Tibial artery (tissue), 4 donors: Measurements from ENCODE around the gene SLC1A7.

Source experiments
- DNase-seq, 2 donors: peaks; one replicate each; pipeline ENCODE4 v3.0.0-alpha.2; 2019
- H3K27ac ChIP-seq, 2 donors: fragments of 200-600 bp; sonication (generic) in 1 of 2; 1 replicate in 1 of 2; 2 replicates in 1 of 2; pipeline ENCODE4 v1.5.1; 2018 to 2019; ENCODE audit warnings: mild to moderate bottlenecking in 1 of 2
- H3K27me3 ChIP-seq, 2 donors: fragments of 200-600 bp; sonication (generic) in 1 of 2; one replicate each; pipeline versions ENCODE4 v1.5.1 to v1.6.0; 2016 to 2019
- H3K36me3 ChIP-seq, 3 donors: fragments of 200-600 bp; sonication (generic) in 2 of 3; one replicate each; pipeline ENCODE4 v1.5.1; 2016 to 2019; ENCODE audit warnings: mild to moderate bottlenecking in 2 of 3
- H3K4me1 ChIP-seq, 4 donors: fragments of 200-600 bp; sonication (generic) in 2 of 4; 1 replicate in 3 of 4; 2 replicates in 1 of 4; pipeline ENCODE4 v1.5.1; 2016 to 2019
- H3K4me3 ChIP-seq, 2 donors: fragments of 200-600 bp; sonication (generic) in 1 of 2; 1 replicate in 1 of 2; 2 replicates in 1 of 2; pipeline ENCODE4 v1.5.1; 2018 to 2019; ENCODE audit warnings: mild to moderate bottlenecking in 2 of 2
- H3K9me3 ChIP-seq, 3 donors: fragments of 200-600 bp; sonication (generic) in 1 of 3; one replicate each; pipeline ENCODE4 v1.5.1; 2016 to 2019
- CTCF ChIP-seq, 2 experiments: fragments of 200-600 bp in 1 of 2; fragments of 450-650 bp in 1 of 2; IDR thresholded peaks; one replicate each; pipeline ENCODE4 v1.5.1; 2017 to 2019; ENCODE audit warnings: antibody characterized with exemption in 2 of 2, mild to moderate bottlenecking in 1 of 2, moderate library complexity in 1 of 2
- intact Hi-C: fragments of 100-400 bp; cut with DNase I; formaldehyde crosslinking; loops from one replicate; pipeline ENCODE4 v1.15.0; 2023; ENCODE audit warnings: low total_unique reads

SLC1A7 gene

DNA sequence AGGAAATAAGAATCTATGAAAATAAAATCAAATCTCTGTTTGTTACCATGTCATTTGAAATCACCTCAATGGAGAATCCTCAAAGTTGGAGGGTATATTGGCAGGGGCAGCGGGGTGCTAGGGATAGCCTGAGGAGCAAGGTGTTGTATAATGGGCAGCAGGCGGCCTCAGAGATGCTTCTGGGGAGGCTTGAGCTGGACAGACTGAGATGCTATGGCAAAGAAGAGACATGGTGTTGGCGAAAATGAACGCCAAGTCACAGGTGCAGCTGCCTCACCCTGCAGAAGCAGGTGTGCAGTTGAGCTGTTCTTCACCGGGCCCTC, 3.1 kb upstream of the SLC1A7 start:
- intact Hi-C loops = no loop called here
- Histone ChIP-seq H3K27ac (peak overlapping the region in 1 of 2 donors; percentile 62), H3K27me3 (no peaks in the 10 kb centered on the region), H3K36me3 (no peaks in the 10 kb centered on the region), H3K4me3 (no peak overlapping the region), H3K9me3 (no peaks in the 10 kb centered on the region), H3K4me1 (peaks cover 0 to 13% (median 6%) of the 10 kb centered on the region in 4 donors)
- DNase-seq = no peak
- TF ChIP-seq CTCF (IDR thresholded peaks at IDR 0.05) = no peak

DNA sequence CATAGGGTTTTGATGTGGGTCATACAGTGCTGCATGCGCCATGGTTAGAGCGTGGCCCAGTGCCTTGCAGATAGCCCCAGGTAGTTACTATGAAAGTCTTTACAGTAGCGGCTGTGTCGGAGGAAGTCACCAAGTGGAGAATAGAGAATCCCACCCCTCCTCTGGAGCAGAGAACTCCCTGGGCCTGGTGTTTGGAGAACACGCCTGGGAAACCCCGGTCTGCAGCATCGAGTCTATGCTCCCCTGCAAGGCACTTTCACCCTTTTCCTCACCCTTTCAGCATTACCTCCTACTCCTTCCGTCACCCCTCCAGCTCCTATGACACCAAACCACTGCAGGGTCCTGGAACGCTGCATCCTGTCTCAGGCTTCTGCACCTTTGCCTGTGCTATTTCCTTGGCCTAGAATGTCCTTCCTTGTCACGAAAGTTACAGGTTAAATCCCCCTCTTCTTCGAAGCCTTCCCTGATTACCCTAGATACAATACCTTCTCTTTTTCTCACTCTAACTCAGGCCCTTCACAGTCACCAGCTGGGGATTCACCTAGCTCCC, 2.7 kb upstream of the SLC1A7 start:
- Histone ChIP-seq H3K4me1 (peaks cover 0 to 13% (median 6%) of the 10 kb centered on the region in 4 donors), H3K36me3 (no peaks in the 10 kb centered on the region), H3K4me3 (no peak overlapping the region), H3K27ac (no peak overlapping the region), H3K27me3 (no peaks in the 10 kb centered on the region), H3K9me3 (no peaks in the 10 kb centered on the region)
- TF ChIP-seq CTCF (IDR thresholded peaks at IDR 0.05) = no peak
- DNase-seq = no peak
- intact Hi-C loops = no loop called here

DNA sequence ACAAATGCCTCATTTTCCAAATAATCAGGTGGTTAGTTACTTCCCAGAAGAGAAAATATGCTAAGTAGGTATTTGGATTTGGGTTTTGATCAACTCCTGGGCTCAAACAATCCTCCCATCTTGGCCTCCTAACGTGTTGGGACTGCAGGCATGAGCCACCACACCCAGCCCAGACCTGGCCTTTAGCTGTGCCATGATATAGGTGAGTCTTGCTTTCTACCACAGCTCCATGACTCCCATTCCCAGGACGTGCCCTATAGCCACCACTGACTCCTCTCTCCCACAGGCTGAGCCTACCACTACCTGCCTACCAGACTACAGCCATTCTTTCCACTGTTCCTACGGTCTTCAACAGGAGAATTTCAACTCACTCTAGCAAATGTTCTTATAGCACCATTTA, 1.8 kb upstream of the SLC1A7 start:
- no peaks in the 10 kb centered on the region for H3K36me3 ChIP-seq
- no peak for TF ChIP-seq CTCF (IDR thresholded peaks at IDR 0.05)
- intact Hi-C loops = no loop called here
- no peak overlapping the region for H3K4me3 ChIP-seq
- H3K27me3 ChIP-seq = no peaks in the 10 kb centered on the region
- peaks cover 0 to 13% (median 6%) of the 10 kb centered on the region in 4 donors for H3K4me1 ChIP-seq
- no peak for DNase-seq
- H3K27ac ChIP-seq = no peak overlapping the region
- H3K9me3 ChIP-seq = no peaks in the 10 kb centered on the region

DNA sequence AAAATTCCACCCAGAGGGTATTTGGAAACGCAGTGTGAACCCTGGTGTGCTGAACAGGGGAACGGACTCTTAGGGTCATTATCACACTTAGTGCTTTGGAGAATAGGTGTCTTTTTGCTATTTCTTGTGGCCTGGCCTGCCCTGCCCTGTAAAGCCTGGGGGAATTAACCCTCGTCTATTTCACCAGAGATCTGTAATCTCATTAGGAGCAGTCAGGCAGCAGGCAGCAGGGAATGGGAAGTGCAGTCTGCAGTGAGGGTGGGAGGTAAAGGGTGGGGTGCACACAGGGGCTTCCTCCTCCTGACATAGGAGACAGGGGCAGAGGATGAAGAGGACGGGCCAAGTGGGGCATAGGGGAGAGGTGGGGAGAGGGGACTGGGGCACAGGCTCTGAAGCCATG, 1.1 kb upstream of the SLC1A7 start:
- TF ChIP-seq CTCF (IDR thresholded peaks at IDR 0.05) = no peak
- Histone ChIP-seq H3K27me3 (no peaks in the 10 kb centered on the region), H3K4me3 (no peak overlapping the region), H3K4me1 (peaks cover 0 to 13% (median 6%) of the 10 kb centered on the region in 4 donors), H3K36me3 (no peaks in the 10 kb centered on the region), H3K9me3 (no peaks in the 10 kb centered on the region), H3K27ac (no peak overlapping the region)
- no peak for DNase-seq
- intact Hi-C loops = no loop called here

GRCh38 chr1:53141487-53142055, 867 bp downstream of the SLC1A7 start:
- Histone ChIP-seq H3K9me3 (no peaks in the 10 kb centered on the region), H3K4me1 (peaks cover 0 to 8% (median 5%) of the 10 kb centered on the region in 4 donors), H3K4me3 (no peak overlapping the region), H3K27ac (no peak overlapping the region), H3K27me3 (no peaks in the 10 kb centered on the region), H3K36me3 (no peaks in the 10 kb centered on the region)
- intact Hi-C loops = no loop called here
- DNase-seq = no peak
- no peak for TF ChIP-seq CTCF (IDR thresholded peaks at IDR 0.05)

DNA sequence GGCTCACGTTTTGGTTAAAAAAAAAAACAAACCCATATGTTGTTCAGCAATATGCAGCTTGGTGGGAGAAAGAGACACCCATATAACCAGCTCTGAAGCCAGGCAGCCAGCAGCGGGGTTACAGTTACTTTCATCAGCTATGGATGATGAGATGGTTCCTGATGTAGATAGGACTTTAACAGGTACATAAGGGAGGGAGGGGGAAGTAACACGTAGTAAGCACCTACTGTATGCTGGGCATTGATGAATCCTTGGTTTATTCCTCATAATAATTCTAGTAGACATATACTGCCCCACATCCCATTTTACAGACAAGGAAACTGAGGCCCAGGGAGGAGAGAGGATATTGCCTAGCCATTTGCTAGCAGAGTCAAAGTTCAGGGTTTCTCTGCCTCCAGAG, 2.0 kb downstream of the SLC1A7 start:
- no peak overlapping the region for H3K4me3 ChIP-seq
- no peaks in the 10 kb centered on the region for H3K36me3 ChIP-seq
- no peak for TF ChIP-seq CTCF (IDR thresholded peaks at IDR 0.05)
- peak overlapping the region in 1 of 2 donors; percentile 31 for H3K27ac ChIP-seq
- no peaks in the 10 kb centered on the region for H3K9me3 ChIP-seq
- peaks cover 0 to 8% (median 0%) of the 10 kb centered on the region in 4 donors for H3K4me1 ChIP-seq
- intact Hi-C loops = no loop called here
- no peaks in the 10 kb centered on the region for H3K27me3 ChIP-seq
- no peak for DNase-seq
